HG03432 (cell line): ENCODE measurements around the gene APOO.

ENCODE experiments used
- ATAC-seq: cut with Tn5 transposase; IDR thresholded peaks from one replicate; pipeline ENCODE4 v1.9.1; 2021; ENCODE audit warnings: mild to moderate bottlenecking, moderate library complexity; ENCODE audit not compliant: unreplicated experiment

Gene APOO

GRCh38 chrX:23821847-23822246, 85.9 kb downstream of the APOO start:
- ATAC-seq: no peak

- no peak for ATAC-seq
Measured at GRCh38 chrX:23820235-23820782, 87.4 kb downstream of the APOO start.

- no peak for ATAC-seq
Measured at GRCh38 chrX:23819385-23820234, 88.1 kb downstream of the APOO start.

GRCh38 chrX:23817979-23818336, 89.8 kb downstream of the APOO start:
- ATAC-seq: no peak

- no peak for ATAC-seq
Measured at GRCh38 chrX:23816179-23816578, 91.6 kb downstream of the APOO start.

- no peak for ATAC-seq
Measured at GRCh38 chrX:23815376-23815775, 92.4 kb downstream of the APOO start.

GRCh38 chrX:23813808-23814207, 93.9 kb downstream of the APOO start:
- ATAC-seq: no peak

GRCh38 chrX:23811656-23812055, 96.1 kb downstream of the APOO start:
- ATAC-seq: no peak

- no peak for ATAC-seq
Measured at GRCh38 chrX:23811108-23811651, 96.6 kb downstream of the APOO start.

- ATAC-seq: no peak
Measured at GRCh38 chrX:23810279-23810678, 97.5 kb downstream of the APOO start.

- no peak for ATAC-seq
Measured at GRCh38 chrX:23805389-23805788, 102.3 kb downstream of the APOO start.

- ATAC-seq: no peak
Measured at GRCh38 chrX:23804578-23804977, 103.2 kb downstream of the APOO start.

GRCh38 chrX:23803931-23804381, 103.8 kb downstream of the APOO start:
- ATAC-seq: no peak

GRCh38 chrX:23802431-23802830, 105.3 kb downstream of the APOO start:
- ATAC-seq: no peak

- ATAC-seq: no peak
Measured at GRCh38 chrX:23799469-23800065, 108.2 kb downstream of the APOO start.

GRCh38 chrX:23797371-23798128, 110.2 kb downstream of the APOO start:
- no peak for ATAC-seq

- no peak for ATAC-seq
Measured at GRCh38 chrX:23795221-23795620, 112.5 kb downstream of the APOO start.

- ATAC-seq: no peak
Measured at GRCh38 chrX:23792861-23793553, 114.7 kb downstream of the APOO start.

GRCh38 chrX:23790155-23790497, 117.6 kb downstream of the APOO start:
- no peak for ATAC-seq

- no peak for ATAC-seq
Measured at GRCh38 chrX:23789386-23790154, 118.2 kb downstream of the APOO start.
